Naive thymus-derived CD8-positive, alpha-beta T cell (primary cell): ENCODE measurements around the gene OR6M1. TPM values are rescaled to one million over a fixed set of nuclear protein-coding genes. Genes with fewer than 3 reads are reported as not detected.

Experiments
- ATAC-seq, 2 donors: fragments of 150-1000 bp; cut with Tn5 transposase in 1 of 2; sonication (Bioruptor Pico), chemical (Tn5 transposase) in 1 of 2; 1 replicate in 1 of 2; 2 replicates in 1 of 2; pipeline ENCODE4 v1.10.0; 2021; ENCODE audit warnings: mild to moderate bottlenecking in 2 of 2, moderate library complexity in 2 of 2
- POLR2A ChIA-PET: fragments of 350-600 bp; sonication (Branson Sonifier 250); formaldehyde crosslinking; loops from one replicate; lab custom pipeline; 2021; ENCODE audit warnings: antibody characterized with exemption; lab: Charles Lee
- DNase-seq, 10 donors: peaks; one replicate each; pipeline versions ENCODE4 v3.0.0 to v3.0.0-alpha.2; 2020 to 2022
- H3K27ac Mint-ChIP-seq, 10 donors: one replicate each; pipeline ENCODE4 v1.8.0; 2020 to 2022; ENCODE audit warnings: mild to moderate bottlenecking in 10 of 10, mixed read lengths in 10 of 10, moderate library complexity in 4 of 10, inconsistent platforms in 1 of 10
- H3K27me3 Mint-ChIP-seq, 5 donors: one replicate each; pipeline ENCODE4 v1.8.0; 2021 to 2022; ENCODE audit warnings: mixed read lengths in 5 of 5
- H3K36me3 Mint-ChIP-seq, 3 donors: one replicate each; pipeline ENCODE4 v1.8.0; 2020 to 2022; ENCODE audit warnings: mixed read lengths in 3 of 3, mild to moderate bottlenecking in 2 of 3, inconsistent platforms in 1 of 3
- H3K4me1 Mint-ChIP-seq, 4 donors: one replicate each; pipeline ENCODE4 v1.8.0; 2021 to 2022; ENCODE audit warnings: mixed read lengths in 4 of 4
- H3K4me3 Mint-ChIP-seq, 10 donors: one replicate each; pipeline ENCODE4 v1.8.0; 2020 to 2022; ENCODE audit warnings: mild to moderate bottlenecking in 10 of 10, mixed read lengths in 10 of 10, moderate library complexity in 6 of 10, inconsistent platforms in 1 of 10
- H3K9me3 Mint-ChIP-seq, 9 donors: one replicate each; pipeline ENCODE4 v1.8.0; 2020 to 2022; ENCODE audit warnings: mixed read lengths in 9 of 9, mild to moderate bottlenecking in 3 of 9, inconsistent platforms in 1 of 9, moderate library complexity in 1 of 9
- polyA plus RNA-seq, 3 donors: library from polyadenylated mRNA; unstranded; fragments of 300-500 nt; fragmentation: Illumina TruSeq; gene quantifications; one replicate each; pipeline ENCODE4 v1.2.3, GENCODE V29; 2021
- total RNA-seq, 8 experiments: library from RNA in 2 of 8; stranded (reverse) in 2 of 8; gene quantifications; one replicate each; pipeline ENCODE4 v1.2.3 and lab custom pipeline; 2021 to 2026

The OR6M1 gene
- total and polyA plus RNA-seq, 5 experiments from 2014 or later = not detected

DNA sequence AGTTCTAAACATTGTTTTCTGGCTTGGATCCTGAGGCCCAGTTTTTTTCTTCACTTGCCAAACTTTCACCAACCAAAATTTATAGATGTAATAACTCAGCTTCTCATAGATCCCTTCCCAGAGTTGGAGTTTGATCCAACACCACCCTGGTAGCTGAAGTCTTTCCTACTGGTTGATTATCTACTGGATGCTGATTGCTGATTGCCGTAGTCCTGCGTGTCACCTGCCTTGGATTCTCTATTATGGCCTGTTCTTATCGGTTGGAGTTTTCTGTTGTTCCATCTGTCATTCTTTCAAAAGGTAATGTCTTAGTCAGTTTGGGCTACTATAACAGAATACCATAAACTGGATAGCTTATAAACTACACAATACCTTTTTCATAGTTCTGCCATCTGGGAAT lies 34.5 kb downstream of the OR6M1 start:
- Mint-ChIP-seq H3K36me3 (no peaks in the 10 kb centered on the region), H3K4me3 (no peak overlapping the region), H3K27ac (no peak overlapping the region), H3K4me1 (no peaks in the 10 kb centered on the region), H3K9me3 (no peaks in the 10 kb centered on the region), H3K27me3 (peaks cover 4 to 15% (median 10%) of the 10 kb centered on the region in 5 donors)
- POLR2A ChIA-PET = no interaction called here
- ATAC-seq (no peak), DNase-seq (no peak)

DNA sequence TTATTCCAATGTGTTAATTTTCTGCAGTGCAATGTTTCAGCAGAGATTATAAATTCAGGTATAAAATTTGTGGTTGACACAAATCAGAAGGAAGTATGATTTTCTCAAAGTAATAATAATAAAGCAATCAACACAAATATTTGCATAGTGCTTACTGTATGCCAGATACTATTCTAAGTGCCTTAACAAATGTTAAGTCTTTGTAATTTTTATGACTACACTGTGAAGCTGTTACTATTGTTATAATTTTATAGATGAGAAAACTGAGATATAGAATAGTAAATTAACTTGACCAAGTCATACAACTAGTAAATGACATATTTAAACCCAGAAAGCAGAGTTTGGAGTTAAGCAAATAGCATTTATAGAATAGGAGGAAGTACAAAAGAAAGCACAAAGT lies 35.4 kb downstream of the OR6M1 start:
- Mint-ChIP-seq H3K36me3 (no peaks in the 10 kb centered on the region), H3K27me3 (peaks cover 4 to 15% (median 10%) of the 10 kb centered on the region in 5 donors), H3K9me3 (peaks cover 0 to 5% (median 0%) of the 10 kb centered on the region in 9 donors), H3K4me1 (no peaks in the 10 kb centered on the region), H3K27ac (no peak overlapping the region), H3K4me3 (no peak overlapping the region)
- POLR2A ChIA-PET = no interaction called here
- ATAC-seq = no peak
- no peak for DNase-seq

DNA sequence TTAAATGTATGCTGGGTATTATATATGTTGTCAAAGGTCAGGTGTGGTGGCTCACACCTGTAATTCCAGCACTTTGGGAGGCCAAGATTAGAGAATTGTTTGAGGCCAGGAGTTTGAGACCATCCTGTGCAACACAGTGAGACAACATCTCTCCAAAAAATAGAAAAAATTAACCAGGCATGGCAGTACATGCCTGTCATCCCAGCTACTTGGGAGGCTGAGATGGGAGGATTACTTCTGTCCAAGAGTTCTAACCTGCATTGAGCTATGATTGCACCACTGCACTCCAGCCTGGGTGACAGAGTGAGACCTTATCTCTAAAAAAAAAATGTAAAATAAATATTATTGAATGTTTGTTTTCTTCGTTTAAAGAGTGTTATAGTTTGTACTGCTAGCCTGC lies 40.5 kb downstream of the OR6M1 start:
- ATAC-seq = no peak
- POLR2A ChIA-PET = no interaction called here
- H3K36me3 Mint-ChIP-seq = peaks cover 0 to 31% (median 18%) of the 10 kb centered on the region in 3 donors
- no peak overlapping the region for H3K27ac Mint-ChIP-seq
- no peak overlapping the region for H3K4me3 Mint-ChIP-seq
- no peaks in the 10 kb centered on the region for H3K4me1 Mint-ChIP-seq
- peaks cover 7 to 47% (median 26%) of the 10 kb centered on the region in 9 donors for H3K9me3 Mint-ChIP-seq
- H3K27me3 Mint-ChIP-seq = peaks cover 6 to 18% (median 10%) of the 10 kb centered on the region in 5 donors
- no peak for DNase-seq

DNA sequence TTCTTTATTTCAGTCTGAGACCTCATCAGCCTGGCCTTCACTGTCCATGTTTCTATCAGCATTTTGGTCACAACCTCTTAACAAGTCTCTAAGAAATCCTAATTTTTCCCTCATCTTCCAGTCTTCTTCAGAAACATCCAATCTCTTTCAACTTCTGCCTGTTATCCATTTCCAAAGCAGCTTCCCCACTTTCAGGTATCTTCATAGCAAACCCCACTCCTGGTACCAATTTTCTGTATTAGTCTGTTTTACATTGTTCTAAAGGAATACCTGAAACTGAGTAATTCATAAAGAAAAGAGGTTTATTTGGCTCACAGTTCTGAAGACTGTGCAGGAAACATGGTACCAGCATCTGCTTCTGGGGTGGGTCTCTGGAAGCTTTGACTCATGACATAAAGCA lies 43.7 kb downstream of the OR6M1 start:
- H3K27ac Mint-ChIP-seq = no peak overlapping the region
- no peaks in the 10 kb centered on the region for H3K4me1 Mint-ChIP-seq
- peaks cover 6 to 12% (median 11%) of the 10 kb centered on the region in 5 donors for H3K27me3 Mint-ChIP-seq
- H3K36me3 Mint-ChIP-seq = peaks cover 0 to 31% (median 18%) of the 10 kb centered on the region in 3 donors
- H3K9me3 Mint-ChIP-seq = peaks cover 7 to 47% (median 26%) of the 10 kb centered on the region in 9 donors
- POLR2A ChIA-PET = no interaction called here
- ATAC-seq (no peak), DNase-seq (no peak)
- no peak overlapping the region for H3K4me3 Mint-ChIP-seq

DNA sequence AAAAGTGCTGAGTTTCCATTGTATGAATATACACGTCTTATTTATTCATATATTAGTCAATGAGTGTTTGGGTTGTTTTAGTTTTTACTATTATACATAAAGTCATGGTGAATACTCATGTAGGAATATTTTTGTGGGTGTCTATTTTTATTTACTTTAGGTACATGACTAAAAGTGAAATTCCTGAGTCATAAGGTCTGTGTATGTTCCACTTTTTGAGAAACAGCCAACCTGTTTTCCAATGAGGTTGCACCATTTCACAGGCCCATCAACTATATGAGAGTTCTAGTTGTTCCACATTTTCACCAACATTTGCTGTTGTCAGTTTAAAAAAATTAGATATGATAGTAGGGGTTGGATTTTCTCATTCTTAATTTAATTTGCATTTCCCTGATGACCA lies 45.3 kb downstream of the OR6M1 start:
- no peak overlapping the region for H3K4me3 Mint-ChIP-seq
- H3K4me1 Mint-ChIP-seq = no peaks in the 10 kb centered on the region
- peaks cover 0 to 31% (median 18%) of the 10 kb centered on the region in 3 donors for H3K36me3 Mint-ChIP-seq
- peaks cover 7 to 42% (median 26%) of the 10 kb centered on the region in 9 donors for H3K9me3 Mint-ChIP-seq
- no peak overlapping the region for H3K27ac Mint-ChIP-seq
- ATAC-seq (no peak), DNase-seq (no peak)
- peaks cover 6 to 24% (median 13%) of the 10 kb centered on the region in 5 donors for H3K27me3 Mint-ChIP-seq
- POLR2A ChIA-PET = no interaction called here

DNA sequence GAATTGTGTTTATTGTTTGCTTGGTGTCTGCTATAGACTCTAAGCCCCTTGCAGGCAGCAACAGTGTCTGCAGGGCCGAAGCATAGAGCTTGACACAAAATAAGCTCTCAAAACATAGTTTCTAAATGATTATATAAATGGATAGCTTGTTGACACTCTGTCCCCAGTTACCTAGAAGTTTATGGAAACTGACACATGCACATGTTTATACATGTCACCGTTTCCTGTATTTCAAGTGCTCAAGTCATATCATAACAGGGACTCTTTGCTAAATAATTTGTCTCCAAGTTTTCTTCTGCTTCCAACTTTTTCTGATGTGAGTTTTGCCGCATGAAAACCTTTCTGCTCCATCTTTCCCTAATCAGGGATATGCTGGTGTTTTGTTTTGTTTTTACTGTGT lies 48.2 kb downstream of the OR6M1 start:
- POLR2A ChIA-PET = no interaction called here
- DNase-seq (no peak), ATAC-seq (no peak)
- Mint-ChIP-seq H3K27me3 (peaks cover 6 to 38% (median 18%) of the 10 kb centered on the region in 5 donors), H3K4me1 (no peaks in the 10 kb centered on the region), H3K4me3 (no peak overlapping the region), H3K27ac (no peak overlapping the region), H3K36me3 (peaks cover 0 to 12% (median 11%) of the 10 kb centered on the region in 3 donors), H3K9me3 (peaks cover under 1 to 17% (median 11%) of the 10 kb centered on the region in 9 donors)

DNA sequence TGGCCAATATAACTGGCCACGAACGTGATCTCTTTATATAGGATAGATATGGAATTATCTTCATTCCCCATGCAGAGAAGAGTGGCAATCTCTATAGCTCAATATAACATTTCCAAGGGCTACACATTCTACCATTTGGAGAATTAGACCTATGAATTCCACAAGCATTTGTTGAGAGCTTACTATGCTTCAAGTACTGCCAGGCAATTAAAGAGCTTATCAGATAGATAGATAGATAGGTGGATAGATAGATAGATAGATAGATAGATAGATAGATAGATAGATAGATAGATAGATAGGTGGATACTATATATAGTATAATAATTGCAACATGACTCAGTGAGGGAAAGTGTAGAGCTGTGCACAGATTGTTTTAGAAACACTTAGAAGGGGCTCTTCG lies 50.3 kb downstream of the OR6M1 start:
- no peak for ATAC-seq
- no peaks in the 10 kb centered on the region for H3K36me3 Mint-ChIP-seq
- H3K4me3 Mint-ChIP-seq = no peak overlapping the region
- POLR2A ChIA-PET = no interaction called here
- H3K9me3 Mint-ChIP-seq = peaks cover 0 to under 1% (median 0%) of the 10 kb centered on the region in 9 donors
- no peaks in the 10 kb centered on the region for H3K4me1 Mint-ChIP-seq
- peaks cover 7 to 59% (median 37%) of the 10 kb centered on the region in 5 donors for H3K27me3 Mint-ChIP-seq
- DNase-seq = no peak
- H3K27ac Mint-ChIP-seq = peak overlapping the region in 1 of 10 donors; percentile 15

Other genes with a start within 250 kb of the OR6M1 start
- not detected for gene SCN3B, start 151.7 kb downstream of the OR6M1 start, total RNA-seq
- gene SCN3B, start 151.7 kb downstream of the OR6M1 start, polyA plus RNA-seq = not detected
- gene ZNF202, start 64.7 kb downstream of the OR6M1 start, total RNA-seq = 10 to 100 TPM; 27.0 to 30.4 TPM
- 10 to 100 TPM in 1 of 3 donors, 1 to 10 TPM in 2; 5.3 to 13.2 (median 6.6) TPM for gene ZNF202, start 64.7 kb downstream of the OR6M1 start, polyA plus RNA-seq
- not detected for gene OR6X1, start 51.8 kb downstream of the OR6M1 start, total RNA-seq
- not detected for gene OR6X1, start 51.8 kb downstream of the OR6M1 start, polyA plus RNA-seq
- not detected for gene TMEM225, start 79.3 kb upstream of the OR6M1 start, total RNA-seq
- gene TMEM225, start 79.3 kb upstream of the OR6M1 start, polyA plus RNA-seq = not detected
- not detected for gene OR8D4, start 95.8 kb upstream of the OR6M1 start, total RNA-seq
- gene OR8D4, start 95.8 kb upstream of the OR6M1 start, polyA plus RNA-seq = not detected
- gene OR4D5, start 133.3 kb upstream of the OR6M1 start, total RNA-seq = not detected
- not detected for gene OR4D5, start 133.3 kb upstream of the OR6M1 start, polyA plus RNA-seq
- gene OR6T1, start 137.5 kb upstream of the OR6M1 start, total RNA-seq = not detected
- gene OR6T1, start 137.5 kb upstream of the OR6M1 start, polyA plus RNA-seq = not detected
- gene OR10S1, start 171.4 kb upstream of the OR6M1 start, total RNA-seq = not detected
- not detected for gene OR10S1, start 171.4 kb upstream of the OR6M1 start, polyA plus RNA-seq
- gene OR10G6, start 188.8 kb upstream of the OR6M1 start, total RNA-seq = not detected
- not detected for gene OR10G6, start 188.8 kb upstream of the OR6M1 start, polyA plus RNA-seq
- not detected for gene OR10G4, start 206.6 kb upstream of the OR6M1 start, total RNA-seq
- gene OR10G4, start 206.6 kb upstream of the OR6M1 start, polyA plus RNA-seq = not detected
- gene OR10G9, start 216.7 kb upstream of the OR6M1 start, total RNA-seq = not detected
- not detected for gene OR10G9, start 216.7 kb upstream of the OR6M1 start, polyA plus RNA-seq
- not detected for gene OR10G8, start 220.4 kb upstream of the OR6M1 start, total RNA-seq
- not detected for gene OR10G8, start 220.4 kb upstream of the OR6M1 start, polyA plus RNA-seq
- not detected for gene OR10G7, start 235.0 kb upstream of the OR6M1 start, total RNA-seq
- not detected for gene OR10G7, start 235.0 kb upstream of the OR6M1 start, polyA plus RNA-seq